ENCODE measurements around the gene VPS36. TPM values are rescaled to one million over a fixed set of nuclear protein-coding genes. Genes with fewer than 3 reads are reported as not detected.
"Not testable (repeated sequence)": the region's sequence is repeated elsewhere in the genome, so short reads cannot be mapped to it uniquely, and the experiment has no call there.

VPS36 gene
- total RNA-seq, 2 experiments from 2014 or later, result 30.6 to 35.9 TPM

- H2AFZ ChIP-seq (ENCODE audit: low read length); BruUV-seq (replicated peaks); CTCF ChIA-PET (ENCODE audit: unreplicated experiment); H3K4me3 ChIP-seq (ENCODE audit: low read depth, low read length, poor library complexity, severe bottlenecking); intact Hi-C loops (cut with micrococcal nuclease; ENCODE audit: unreplicated experiment); H3K36me3 ChIP-seq (ENCODE audit: insufficient read depth, low read length); H4K20me1 ChIP-seq (ENCODE audit: insufficient read depth, low read length); H3K9me3 ChIP-seq (ENCODE audit: low read length); H3K9me2 ChIP-seq (ENCODE audit: insufficient read depth, low read length); H3K4me1 ChIP-seq (ENCODE audit: insufficient read depth, low read length, poor library complexity, severe bottlenecking); H3K27ac ChIP-seq (ENCODE audit: low read depth, low read length, poor library complexity, severe bottlenecking); DNase-seq (ENCODE audit: low spot score); H3K79me2 ChIP-seq (ENCODE audit: insufficient read depth, low read depth, low read length); H3K4me2 ChIP-seq (ENCODE audit: low read length): not testable (repeated sequence)
- POLR2A ChIA-PET, result interaction anchor here (0.6 to 0.7 kb wide), 2 partner anchors 17 to 417 kb away, joined by 3 read pairs; no protein-coding TSS in a partner anchor
Observed at GRCh38 chr13:52487078-52487477, 36.6 kb upstream of the VPS36 start.

DNA sequence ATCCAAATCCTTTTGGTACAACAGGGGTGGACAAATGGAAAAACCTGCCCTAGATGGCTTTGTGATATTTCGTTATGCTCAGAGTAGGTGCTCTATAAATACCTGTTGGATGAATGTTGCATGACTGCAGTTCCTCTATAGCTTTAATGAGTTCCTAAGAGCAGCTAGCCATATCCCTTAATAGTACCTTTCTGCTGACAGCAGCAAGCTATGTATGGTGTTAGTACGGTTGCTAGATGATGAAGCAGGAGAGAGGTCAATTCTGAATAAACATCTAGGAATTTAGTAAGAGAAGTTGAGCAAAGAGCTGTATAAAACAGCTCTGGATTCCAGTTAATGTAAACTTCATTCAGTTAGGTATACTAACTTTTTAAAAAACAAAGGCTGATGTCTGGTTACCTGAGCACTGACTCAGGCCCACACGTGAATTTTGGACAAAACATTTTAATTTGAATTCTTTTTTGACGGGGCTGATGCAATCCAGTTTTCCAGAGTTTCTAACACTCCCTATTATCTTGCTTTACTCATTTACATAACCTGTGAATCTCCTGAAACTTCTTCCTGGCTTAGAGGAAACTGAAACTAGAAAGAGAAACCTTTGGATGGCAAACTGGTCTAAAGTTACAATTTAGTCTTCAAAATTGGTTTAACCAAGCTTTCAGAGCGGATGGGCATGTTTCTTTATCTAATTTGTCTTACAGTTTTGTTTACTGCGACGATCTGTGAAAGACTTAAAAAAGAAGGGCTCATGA lies 30.4 kb upstream of the VPS36 start:
- H4K20me1 ChIP-seq (ENCODE audit: insufficient read depth, low read length); DNase-seq (ENCODE audit: low spot score); H2AFZ ChIP-seq (ENCODE audit: low read length); H3K9me2 ChIP-seq (ENCODE audit: insufficient read depth, low read length); H3K4me1 ChIP-seq (ENCODE audit: insufficient read depth, low read length, poor library complexity, severe bottlenecking); BruUV-seq (replicated peaks); intact Hi-C loops (cut with micrococcal nuclease; ENCODE audit: unreplicated experiment); H3K4me2 ChIP-seq (ENCODE audit: low read length); CTCF ChIA-PET (ENCODE audit: unreplicated experiment); H3K9me3 ChIP-seq (ENCODE audit: low read length); H3K4me3 ChIP-seq (ENCODE audit: low read depth, low read length, poor library complexity, severe bottlenecking); H3K79me2 ChIP-seq (ENCODE audit: insufficient read depth, low read depth, low read length); POLR2A ChIA-PET; H3K27ac ChIP-seq (ENCODE audit: low read depth, low read length, poor library complexity, severe bottlenecking): not testable (repeated sequence)
- peaks cover 16% of the 10 kb centered on the region for H3K36me3 ChIP-seq (ENCODE audit: insufficient read depth, low read length)

DNA sequence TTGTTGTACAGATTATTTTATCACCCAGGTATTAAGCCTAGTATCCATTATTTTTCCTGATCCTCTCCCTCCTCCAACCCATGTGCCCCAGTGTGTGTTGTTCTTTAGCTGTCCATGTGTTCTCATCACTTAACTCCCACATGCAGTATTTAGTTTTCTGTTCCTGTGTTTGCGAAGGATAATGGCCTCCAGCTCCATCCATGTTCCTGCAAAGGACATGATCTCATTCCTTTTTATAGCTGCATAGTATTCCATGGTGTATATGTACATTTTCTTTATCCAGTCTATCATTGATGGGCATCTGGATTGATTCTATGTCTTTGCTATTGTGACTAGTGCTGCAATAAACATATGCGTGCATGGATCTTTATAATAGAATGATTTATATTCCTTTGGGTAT lies 18.1 kb upstream of the VPS36 start:
- POLR2A ChIA-PET; H3K9me2 ChIP-seq (ENCODE audit: insufficient read depth, low read length); H3K4me3 ChIP-seq (ENCODE audit: low read depth, low read length, poor library complexity, severe bottlenecking); H3K4me1 ChIP-seq (ENCODE audit: insufficient read depth, low read length, poor library complexity, severe bottlenecking); H3K4me2 ChIP-seq (ENCODE audit: low read length); H2AFZ ChIP-seq (ENCODE audit: low read length); BruUV-seq (replicated peaks); DNase-seq (ENCODE audit: low spot score); H3K9me3 ChIP-seq (ENCODE audit: low read length); H4K20me1 ChIP-seq (ENCODE audit: insufficient read depth, low read length); CTCF ChIA-PET (ENCODE audit: unreplicated experiment); intact Hi-C loops (cut with micrococcal nuclease; ENCODE audit: unreplicated experiment); H3K27ac ChIP-seq (ENCODE audit: low read depth, low read length, poor library complexity, severe bottlenecking): not testable (repeated sequence)
- peaks cover 97% of the 10 kb centered on the region for H3K36me3 ChIP-seq (ENCODE audit: insufficient read depth, low read length)
- H3K79me2 ChIP-seq (ENCODE audit: insufficient read depth, low read depth, low read length), result peaks cover 53% of the 10 kb centered on the region; the same call in 1 of the 2 replicates

- POLR2A ChIA-PET, result interaction anchor here (1.2 kb wide), 1 partner anchor 189 kb away, joined by 3 read pairs; the partner anchor contains the start of gene SUGT1
- CTCF ChIA-PET (ENCODE audit: unreplicated experiment), result no interaction called here
- Histone ChIP-seq H3K36me3 (ENCODE audit: insufficient read depth, low read length) (peaks cover 100% of the 10 kb centered on the region), H3K4me3 (ENCODE audit: low read depth, low read length, poor library complexity, severe bottlenecking) (no peak overlapping the region), H3K4me1 (ENCODE audit: insufficient read depth, low read length, poor library complexity, severe bottlenecking) (peaks cover 31% of the 10 kb centered on the region), H2AFZ (ENCODE audit: low read length) (no peak overlapping the region), H3K79me2 (ENCODE audit: insufficient read depth, low read depth, low read length) (peaks cover 92% of the 10 kb centered on the region), H3K9me3 (ENCODE audit: low read length) (no peaks in the 10 kb centered on the region), H3K27ac (ENCODE audit: low read depth, low read length, poor library complexity, severe bottlenecking) (no peak overlapping the region), H3K9me2 (ENCODE audit: insufficient read depth, low read length) (no peaks in the 10 kb centered on the region), H4K20me1 (ENCODE audit: insufficient read depth, low read length) (peaks cover 9% of the 10 kb centered on the region; the same call in 1 of the 2 replicates), H3K4me2 (ENCODE audit: low read length) (no peak overlapping the region; the same call in 1 of the 2 replicates)
- intact Hi-C loops (cut with micrococcal nuclease; ENCODE audit: unreplicated experiment), result no loop called here
- no peak for TF ChIP-seq CTCF (conservative IDR thresholded peaks at IDR 0.05; ENCODE audit: low read length)
- no peak for TF ChIP-seq EZH2phosphoT487 (IDR thresholded peaks at IDR 0.05; ENCODE audit: borderline replicate concordance, low read depth, low read length)
- BruUV-seq (replicated peaks), result no TSS peak
- no peak for DNase-seq (ENCODE audit: low spot score)
Observed at GRCh38 chr13:52463526-52463925, 13.1 kb upstream of the VPS36 start.

Data from OCI-LY7 (cell line).